ENCODE measurements around the gene FUT3.
"Not testable (repeated sequence)": the region's sequence is repeated elsewhere in the genome, so short reads cannot be mapped to it uniquely, and the experiment has no call there.

The FUT3 gene

DNA sequence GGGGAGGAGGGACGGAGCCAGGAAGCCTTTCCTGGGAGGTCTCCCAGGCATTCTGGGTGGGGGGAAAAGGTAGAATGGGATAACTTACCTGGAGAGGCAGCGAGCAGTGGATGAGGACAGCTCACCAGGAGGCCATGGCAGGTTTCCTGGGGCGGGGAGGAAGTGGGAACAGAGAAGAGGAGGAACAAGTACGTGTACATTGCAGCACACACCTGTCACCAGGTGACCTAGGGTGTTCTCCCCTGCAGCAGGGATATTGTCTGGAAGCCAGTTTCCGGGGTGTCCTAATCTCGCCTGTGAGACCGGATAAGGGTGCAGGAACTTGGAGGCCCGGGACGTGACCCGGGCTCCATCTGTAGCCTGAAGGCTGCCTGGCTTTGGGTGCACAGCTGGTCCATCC lies at the start of gene FUT3:
Gene FUT3 (minus strand): TSS at position 148 of the 400 bp plus-strand sequence.
- DNase-seq: no peak

DNA sequence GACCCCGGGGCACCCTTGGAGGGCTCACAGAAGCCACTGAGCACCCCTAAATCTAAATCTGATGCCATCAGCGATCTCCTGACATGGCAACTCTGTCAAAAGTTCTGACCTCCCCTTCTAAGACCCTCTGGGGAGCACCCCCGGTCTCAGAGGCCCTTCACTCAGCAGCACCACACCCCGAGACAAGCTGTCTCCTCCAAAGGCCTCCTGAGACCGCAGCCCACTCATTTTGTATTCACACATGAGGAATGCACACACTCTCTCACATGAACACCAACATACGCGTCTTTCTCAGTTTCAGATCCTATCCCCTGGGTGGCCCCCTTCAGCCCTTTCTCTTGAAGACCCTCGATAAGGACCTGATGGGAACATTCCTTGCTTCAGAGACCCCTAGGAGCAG lies 49.7 kb upstream of the FUT3 start:
- DNase-seq: no peak

DNA sequence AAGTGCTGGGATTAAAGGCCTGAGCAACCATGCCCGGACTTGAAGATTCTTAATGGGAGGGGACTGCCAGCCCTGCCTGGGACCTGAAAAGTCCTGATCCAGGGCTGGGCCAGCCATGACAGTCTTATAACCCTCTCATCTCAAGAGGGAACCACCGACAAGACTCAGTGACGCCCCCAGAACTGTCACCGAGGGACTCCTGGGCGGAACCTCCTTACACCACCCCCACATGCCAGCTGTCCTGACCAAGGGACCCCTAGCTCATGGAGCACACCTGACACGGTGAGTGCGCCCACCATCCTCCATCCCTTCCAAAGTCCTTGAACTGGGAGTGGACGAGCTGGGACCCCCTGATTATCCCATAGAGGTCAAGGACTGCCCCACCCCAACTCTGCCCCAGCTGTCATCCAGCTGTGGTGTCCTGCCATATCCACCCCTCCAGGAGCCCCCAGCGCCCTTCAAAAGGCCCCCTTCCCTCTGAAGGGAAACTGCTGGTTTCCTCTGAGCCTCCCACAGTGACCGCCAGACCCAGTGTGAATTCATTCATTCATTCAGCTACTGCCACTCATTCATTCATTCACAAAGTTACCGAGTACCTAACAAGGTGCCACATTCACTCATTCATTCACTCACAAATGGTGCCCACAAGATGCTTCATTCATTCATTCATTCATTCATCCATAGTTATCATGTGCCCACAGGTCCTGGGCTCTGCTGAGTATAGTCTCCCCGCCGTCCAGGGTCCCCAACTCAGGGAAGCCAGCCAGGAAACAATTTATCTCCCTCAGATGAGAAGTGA lies 48.7 kb upstream of the FUT3 start:
- DNase-seq: no peak

DNA sequence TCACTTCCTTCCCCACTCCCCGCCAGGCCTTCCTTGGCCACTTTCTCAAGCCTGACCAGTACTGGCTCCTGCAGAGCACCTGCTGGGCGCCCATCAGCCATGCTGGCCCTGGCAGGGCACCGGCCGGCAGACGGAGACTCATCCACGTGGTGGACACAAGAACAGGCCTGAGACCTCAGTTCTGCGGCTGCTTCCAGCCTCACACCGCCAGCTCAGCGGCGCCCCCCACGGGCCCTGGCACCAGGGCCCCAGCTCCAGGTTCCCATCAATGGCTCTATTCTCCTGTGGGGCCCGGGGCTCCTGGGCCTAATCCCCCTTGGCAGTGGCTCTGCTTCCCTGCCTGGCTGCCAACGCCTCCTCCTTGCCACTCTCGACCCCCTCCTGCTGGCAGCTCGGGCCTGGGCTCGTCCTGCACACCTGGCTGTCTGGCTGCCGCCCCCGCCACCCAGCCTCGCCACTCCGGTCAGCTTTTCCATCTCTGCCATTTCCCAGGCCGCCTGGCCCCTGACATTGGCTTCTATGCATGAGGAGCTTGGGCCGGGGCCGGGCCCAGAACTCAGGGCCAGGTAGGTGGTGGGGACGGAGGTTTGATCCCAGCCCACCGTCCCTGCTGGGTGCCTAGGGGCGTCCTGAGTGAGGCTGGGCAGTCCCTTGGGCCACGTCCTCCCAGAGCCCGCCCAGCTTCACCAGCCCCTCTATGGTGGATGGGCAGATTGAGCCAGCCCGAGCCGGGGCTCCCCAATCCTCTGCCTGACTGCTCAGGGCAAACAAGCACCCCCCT lies 46.1 kb upstream of the FUT3 start:
- no peak for DNase-seq

DNA sequence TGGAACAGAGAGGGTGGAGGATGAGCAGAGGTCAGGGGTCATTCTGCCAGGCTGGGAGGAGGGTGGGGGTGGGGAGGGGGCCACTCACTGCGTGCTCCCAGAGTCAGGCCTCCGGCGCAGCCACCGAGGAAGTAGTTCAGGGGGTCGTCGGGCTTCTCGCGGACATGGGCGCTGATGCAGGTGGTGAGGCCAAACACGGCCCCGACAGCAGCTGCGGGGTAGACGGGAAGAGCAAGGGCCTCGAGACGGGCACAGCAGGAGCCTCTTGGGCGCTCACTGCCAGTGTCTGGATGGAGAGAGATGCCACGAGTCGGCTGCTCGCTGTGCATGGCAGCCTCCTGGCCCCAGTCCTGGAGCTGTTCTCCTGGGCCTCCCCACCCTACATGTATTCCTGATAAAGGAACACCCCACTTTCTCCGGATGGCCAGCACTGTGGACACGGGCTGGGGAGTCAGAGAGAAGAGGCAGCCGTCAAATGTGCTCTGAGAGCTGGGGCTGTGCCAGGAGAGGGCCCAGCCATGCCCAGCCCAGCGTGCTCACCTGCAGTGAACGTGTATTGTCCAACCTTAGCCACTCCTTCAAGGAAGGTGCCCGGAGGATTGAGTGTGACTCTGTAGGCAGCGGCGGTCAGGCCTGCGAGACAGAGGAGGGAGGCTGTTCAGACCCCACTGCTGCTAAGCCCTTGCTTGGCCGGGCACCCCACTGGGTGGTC lies 45.3 kb upstream of the FUT3 start:
- no peak for DNase-seq

DNA sequence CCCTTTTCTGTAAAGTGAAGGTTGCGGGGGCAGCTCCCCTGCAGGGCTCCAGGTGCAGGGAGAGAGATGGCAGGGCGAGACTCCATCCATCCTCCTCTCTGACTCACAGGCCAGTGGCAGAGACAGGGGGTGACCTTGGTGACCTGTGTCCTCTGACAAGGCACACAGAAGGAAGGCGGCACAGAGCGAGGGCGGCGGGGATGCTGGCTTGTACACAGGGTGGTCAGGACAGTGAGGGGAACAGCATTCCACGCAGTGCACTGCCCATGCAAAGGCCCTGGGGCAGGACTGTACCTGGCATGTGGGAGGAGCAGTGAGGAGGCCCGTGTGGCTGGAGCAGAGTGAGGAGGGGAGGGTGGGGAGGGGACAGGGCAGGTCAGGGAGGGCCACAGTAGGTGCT lies 44.6 kb upstream of the FUT3 start:
- no peak for DNase-seq

DNA sequence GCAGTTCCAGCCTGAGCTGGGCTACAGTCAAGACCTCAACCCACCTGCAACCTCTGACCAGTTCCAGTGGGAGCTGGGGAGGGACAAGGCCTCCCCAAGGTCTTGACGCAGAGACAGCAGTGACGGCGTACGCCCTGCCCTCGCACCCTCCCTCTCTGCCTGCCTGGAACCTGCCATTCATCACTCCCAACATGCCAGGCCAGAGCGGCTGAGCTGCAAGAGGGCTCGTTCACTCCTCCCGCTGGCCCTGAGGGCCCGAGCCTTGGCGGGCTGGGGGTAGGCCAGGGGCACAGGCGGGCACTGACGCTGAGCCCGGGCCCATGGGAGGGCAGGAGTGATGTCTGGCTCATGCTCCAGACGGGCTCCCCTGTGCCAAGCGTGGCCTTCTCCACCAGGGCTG lies 44.2 kb upstream of the FUT3 start:
- no peak for DNase-seq

DNA sequence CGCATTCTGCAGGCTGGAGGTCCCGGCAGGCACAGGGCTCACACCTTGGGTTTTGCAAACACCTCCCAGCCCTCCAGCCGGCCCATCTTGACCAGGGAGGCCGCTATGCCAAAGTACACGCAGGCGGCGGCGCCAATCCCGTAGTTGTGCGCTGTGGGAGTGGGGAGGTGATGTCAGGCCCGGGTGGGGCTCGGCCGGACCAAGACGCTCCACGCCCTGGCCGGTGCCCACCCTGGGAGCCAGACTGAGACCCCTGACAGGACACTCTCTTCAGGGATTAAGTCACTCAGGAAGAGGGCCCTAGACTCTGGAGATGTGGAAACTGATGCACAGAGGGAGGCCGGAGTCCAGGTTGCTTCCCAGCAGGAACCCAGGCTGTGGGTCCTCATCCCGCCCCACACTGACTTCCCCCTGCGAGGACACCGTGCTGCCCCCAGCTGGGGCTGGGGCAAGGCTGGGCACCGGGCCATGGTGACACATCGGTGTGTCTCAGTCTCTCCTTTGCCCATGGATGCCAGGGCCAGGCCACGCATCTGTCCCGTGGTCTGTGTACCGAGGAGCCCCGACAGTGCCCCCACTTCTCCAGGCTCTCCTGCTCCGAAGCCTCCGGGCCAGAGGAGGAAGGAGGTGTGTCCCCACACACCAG lies 43.6 kb upstream of the FUT3 start:
- no peak for DNase-seq

DNA sequence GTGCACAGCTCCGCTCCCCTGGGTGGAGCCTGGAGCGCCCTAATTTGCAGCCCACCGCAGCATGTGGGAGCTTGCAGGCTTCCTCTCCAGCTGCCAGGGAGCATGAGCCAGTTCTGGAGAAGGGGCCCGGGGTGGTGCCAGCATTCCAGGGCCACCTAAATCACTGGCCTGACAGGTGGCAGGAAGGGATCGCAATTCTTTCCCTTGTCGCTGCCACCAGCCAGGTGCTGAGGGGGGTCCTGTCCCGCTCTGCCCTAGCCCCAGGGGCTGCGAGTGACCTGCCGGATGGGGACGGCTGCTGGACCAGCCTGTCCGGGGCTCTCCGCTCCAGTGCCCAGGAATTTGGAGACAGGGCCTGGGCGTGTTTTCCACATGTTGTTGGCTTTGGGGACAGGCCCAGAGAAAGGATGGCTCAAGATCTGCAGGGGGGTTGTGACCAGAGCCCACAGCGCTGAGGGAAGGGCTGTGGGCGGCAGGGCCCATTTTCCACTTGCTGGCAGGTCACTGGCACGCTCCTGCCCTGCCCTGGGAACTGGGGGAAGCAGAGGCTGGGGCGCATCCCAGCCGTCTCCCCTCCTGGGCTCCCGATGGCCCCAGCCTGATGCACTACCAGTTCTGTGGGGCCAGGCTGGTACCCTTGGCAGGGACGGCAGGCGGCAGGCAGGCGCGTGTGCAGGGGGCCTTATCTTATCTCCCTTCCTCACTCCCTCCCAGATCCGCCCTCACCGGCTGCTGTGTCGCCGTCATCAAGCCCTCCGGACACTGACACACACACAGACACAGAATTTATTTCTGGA lies 42.9 kb upstream of the FUT3 start:
- DNase-seq: no peak

DNA sequence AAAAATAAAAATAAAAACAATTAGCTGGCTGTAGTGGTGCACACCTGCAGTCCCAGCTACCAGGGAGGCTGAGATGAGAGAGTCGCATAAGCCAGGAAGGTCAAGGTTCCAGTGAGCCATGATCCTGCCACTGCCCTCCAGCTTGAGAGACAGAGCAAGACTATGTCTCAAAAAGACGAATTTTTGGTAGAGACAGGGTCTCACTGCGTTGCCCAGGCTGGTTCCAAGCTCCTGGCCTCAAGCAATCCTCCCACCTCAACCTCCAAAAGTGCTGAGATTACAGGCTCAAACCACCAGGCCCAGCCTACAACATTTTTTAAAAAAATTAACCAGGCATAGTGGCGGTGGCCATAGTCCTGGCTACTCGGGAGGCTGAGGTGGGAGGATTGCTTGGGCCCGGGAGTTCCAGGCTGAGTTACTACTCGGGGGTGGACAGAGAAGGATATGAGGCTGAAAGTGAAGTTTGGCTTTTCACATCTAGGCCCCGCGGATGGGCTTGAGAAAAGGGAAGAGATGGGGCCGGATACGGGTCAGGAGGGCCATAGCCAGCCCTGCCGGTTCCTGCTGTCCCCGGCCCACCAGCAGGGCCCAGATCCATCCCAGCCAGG lies 42.2 kb upstream of the FUT3 start:
- DNase-seq: no peak

DNA sequence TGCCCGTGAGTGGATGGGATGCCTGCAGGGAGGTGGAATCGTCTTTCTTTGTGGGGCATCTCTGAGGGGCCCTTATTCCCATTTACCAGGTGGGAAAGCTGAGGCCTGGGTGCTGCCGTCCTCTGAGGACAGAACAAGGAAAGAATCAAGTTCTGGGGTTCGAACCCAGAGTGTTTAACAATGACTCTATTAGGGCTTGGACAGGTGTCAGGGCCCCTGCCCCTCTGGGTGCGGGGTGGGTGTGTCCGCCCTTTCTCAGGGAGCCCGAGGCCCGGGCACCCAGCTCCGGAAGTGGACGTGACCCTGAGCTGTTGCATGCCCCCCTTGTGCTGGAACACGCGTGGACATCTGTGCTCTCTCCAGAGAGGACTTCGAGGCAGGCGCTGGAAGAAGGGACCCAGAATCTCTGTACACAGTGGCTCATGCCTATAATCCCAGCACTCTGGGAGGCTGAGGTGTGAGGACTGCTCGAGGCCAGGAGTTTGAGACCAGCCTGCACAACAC lies 41.6 kb upstream of the FUT3 start:
- no peak for DNase-seq

DNA sequence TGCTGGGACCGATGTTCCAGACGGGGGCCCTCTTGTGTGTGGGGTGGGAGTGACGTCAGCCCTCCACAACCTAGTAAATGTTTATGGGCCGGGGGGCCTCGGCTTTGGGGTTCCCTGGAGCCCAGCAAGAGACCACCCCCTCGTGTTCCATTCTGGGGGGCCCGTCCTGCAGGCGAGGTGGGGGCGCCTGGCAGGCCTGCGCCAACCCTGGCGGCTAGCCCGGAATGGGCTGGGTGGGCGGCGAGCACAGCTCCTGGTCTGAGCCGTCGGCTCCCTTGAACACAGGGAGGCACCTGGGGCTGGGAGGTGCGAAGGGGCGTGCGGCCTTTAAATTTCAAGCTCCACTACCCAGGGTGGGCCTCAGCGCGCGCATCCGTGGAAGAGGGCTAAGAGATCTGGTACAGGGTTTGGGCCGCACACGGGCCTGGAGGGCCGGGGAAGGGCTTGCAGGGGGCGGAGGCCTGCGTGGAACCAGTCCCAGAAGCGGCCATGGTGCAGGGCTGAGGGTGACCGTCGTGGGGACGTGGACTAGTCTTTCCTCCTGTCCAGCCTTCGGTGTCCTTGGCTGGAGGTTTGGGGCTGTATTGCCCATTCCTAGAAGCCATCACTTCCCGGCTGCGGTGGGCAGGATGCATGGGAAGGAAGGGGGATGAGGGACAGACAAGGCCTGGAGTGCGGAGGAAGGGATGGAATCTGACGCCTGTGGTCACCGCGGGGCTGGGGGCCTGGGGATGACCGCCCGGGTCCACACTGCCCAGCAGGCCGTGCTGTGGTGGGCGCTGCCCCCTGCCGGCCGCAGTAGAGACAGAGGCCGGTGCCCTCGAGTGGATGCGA lies 40.9 kb upstream of the FUT3 start:
- peak; percentile 13 for DNase-seq

DNA sequence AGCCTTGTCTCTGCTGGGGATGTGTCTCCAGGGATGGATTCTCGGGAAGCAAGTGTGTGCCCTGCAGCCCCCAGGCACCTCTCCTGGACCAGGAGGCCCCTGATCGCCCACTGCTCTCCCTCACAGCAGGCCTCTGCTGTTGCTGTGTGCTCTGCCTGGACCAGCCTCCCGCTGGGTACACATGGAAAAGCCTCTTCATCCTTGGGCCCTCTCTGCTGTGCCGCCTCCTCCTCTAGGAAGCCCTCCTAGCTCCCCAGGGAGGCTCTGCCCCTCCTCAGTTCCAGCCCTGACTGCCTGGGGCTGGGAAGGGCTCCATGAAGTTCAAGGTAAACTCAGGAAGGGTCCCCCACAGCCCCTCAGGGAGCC lies 40.3 kb upstream of the FUT3 start:
- DNase-seq: no peak

DNA sequence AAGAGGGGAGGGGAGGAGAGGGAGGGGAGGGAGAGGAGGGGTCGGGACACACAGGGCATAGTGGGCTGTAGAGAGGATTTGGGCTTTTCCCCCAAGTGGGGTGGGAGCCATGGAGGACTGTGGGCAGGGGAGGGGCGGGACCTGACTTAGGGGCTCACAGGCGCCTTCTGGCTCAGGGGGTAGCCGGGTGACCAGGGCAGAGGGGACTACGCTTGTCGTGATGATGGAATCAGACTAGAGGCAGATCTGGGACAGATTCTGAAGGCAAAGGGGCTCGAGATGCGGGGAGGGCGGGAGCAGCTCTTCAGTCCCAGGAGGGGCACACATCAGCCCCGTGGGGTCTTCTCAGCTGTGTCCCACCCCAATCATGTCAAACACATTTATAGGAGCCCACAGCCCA lies 38.9 kb upstream of the FUT3 start:
- DNase-seq: no peak

DNA sequence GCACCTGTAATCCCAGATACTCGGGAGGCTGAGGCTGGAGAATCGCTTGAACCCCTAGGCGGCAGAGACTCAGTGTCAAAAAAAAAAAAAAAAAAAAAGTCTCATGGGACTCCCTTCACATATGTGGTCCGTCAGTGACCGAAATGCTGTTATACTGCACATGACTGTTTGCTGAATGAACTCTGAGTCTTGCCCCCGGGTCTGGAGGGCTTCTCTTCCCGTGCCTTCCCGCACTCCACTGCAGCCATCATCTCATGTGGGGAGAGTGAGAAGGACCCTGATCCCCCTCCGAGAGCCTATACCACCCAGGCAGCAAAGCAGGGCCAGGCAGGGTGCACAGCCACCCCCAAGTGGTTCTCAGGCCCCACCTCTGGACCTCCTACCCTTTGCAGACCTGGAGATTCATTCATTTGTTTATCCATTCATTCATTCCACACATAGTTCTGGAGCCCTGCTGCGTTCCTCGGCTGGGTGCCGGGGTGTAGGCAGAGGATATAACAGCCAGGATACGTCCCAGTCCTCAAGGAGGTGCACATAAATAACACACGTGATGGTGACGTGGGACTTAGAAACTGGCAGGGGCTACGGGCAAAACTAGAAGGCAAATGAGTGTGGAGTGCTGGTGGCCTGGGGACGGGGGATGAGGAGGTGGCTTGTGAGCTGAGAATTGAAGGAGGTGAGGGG lies 38.2 kb upstream of the FUT3 start:
- DNase-seq: no peak

DNA sequence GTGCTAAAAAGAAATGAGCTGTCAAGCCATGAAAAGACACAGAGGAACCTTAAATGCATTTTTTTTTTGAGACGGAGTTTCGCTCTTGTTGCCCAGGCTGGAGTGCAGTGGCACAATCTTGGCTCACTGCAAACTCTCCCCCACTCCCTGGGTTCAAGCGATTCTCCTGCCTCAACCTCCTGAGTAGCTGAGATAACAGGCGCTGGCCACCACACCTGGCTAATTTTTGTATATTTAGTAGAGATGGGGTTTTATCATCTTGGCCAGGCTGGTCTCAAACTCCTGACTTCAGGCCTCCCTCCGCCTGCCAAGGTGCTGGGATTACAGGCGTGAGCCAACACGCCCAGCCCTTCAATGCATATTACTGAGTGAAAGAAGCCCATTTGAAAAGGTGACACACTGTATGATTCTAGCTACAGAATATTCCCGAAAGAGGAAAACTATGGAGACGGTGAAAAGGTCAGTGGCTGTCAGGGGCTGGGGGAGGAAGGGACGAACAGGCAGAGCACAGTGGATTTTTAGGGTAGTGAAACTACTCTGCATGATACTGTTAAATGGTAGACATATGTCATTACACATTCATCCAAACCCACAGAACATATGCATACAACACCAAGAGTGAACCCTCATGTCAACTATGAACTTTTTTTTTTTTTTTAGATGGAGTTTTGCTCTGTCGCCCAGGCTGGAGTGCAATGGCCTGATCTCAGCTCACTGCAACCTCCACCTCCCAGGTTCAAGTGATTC lies 33.0 kb upstream of the FUT3 start:
- peak; percentile 47 for DNase-seq

DNA sequence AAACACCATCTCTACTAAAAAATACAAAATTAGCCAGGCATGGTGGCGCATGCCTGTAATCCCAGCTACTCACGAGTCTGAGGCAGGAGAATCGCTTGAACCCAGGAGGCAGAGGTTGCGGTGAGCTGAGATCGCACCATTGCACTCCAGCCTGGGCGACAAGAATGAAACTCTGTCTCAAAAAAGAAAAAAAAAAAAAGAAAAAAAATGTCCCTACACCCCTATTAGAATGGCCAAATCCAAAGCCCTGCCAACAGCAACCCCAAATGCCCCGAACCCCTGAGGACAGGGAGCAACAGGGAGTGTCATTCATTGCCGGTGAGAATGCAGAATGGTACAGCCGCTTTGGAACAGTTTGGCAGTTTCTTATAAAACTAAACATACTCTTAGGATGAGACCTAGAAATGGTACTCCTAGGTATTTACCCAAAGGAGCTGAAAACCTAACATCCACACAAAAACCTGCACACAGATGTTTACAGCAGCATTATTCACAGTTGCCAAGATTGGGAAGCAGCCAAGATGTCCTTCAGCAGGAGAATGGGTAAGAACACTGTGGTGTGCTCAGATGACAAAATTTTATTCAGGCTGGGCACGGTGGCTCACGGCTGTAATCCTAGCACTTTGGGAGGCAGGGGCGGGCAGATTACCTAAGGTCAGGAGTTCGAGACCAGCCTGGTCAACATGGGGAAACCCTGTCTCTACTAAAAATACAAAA lies 32.1 kb upstream of the FUT3 start:
- DNase-seq: not testable (repeated sequence)

DNA sequence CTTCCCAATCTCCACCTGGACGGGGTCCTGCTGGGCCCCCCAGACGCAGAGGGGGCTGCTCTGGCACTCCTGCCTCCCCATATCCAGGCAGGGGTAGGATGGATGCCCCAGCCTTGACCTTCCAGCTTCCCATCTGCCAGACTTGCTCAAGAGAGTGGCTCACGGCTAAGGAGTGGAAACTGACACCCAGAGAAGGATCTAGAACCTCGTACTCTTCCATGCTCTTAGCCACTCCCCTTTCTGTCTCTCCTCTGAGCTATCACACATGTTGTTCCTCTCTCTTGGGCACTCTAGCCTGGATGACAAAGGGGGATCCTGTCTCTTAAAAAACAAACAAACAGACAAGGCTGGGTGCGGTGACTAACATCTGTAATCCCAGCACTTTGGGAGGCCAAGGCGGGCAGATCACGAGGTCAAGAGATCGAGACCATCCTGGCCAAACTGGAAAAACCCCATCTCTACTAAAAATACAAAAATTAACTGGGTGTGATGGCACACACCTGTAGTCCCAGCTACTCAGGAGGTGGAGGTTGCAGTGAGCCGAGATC lies 31.2 kb upstream of the FUT3 start:
- no peak for DNase-seq
